RWPE2 (cell line): ENCODE results near the gene CEP112.

Experiments
- ATAC-seq: fragments of 200-7000 bp; cut with Tn5 transposase; 3 replicates; pipeline ENCODE4 v1.9.1; 2021; ENCODE audit warnings: low read depth
- DNase-seq: peaks from one replicate; pipeline ENCODE4 v3.0.0-alpha.2; 2020; ENCODE audit warnings: low spot score
- H3K27ac ChIP-seq: fragments of 450-650 bp; 2 replicates; pipeline ENCODE4 v1.5.1; 2017; ENCODE audit warnings: mild to moderate bottlenecking; ENCODE audit not compliant: poor library complexity, severe bottlenecking
- H3K27me3 ChIP-seq: fragments of 250-450 bp; sonication (Bioruptor Pico); 2 replicates; pipeline ENCODE4 v1.5.1; 2021; ENCODE audit warnings: mild to moderate bottlenecking, moderate library complexity; ENCODE audit not compliant: insufficient read depth, poor library complexity, severe bottlenecking
- H3K36me3 ChIP-seq: fragments of 250-450 bp; sonication (Bioruptor Pico); 2 replicates; pipeline ENCODE4 v1.5.1; 2020; ENCODE audit warnings: low read depth, mild to moderate bottlenecking, moderate library complexity
- H3K4me1 ChIP-seq: fragments of 250-450 bp; sonication (Bioruptor Pico); 2 replicates; pipeline ENCODE4 v1.5.1; 2021; ENCODE audit warnings: mild to moderate bottlenecking, moderate library complexity; ENCODE audit not compliant: insufficient read depth, poor library complexity, severe bottlenecking
- H3K4me3 ChIP-seq: fragments of 250-450 bp; sonication (Bioruptor Pico); 2 replicates; pipeline ENCODE4 v1.5.1; 2021; ENCODE audit warnings: mild to moderate bottlenecking, moderate library complexity; ENCODE audit not compliant: severe bottlenecking
- H3K9me3 ChIP-seq: fragments of 250-450 bp; sonication (Bioruptor Pico); 2 replicates; pipeline ENCODE4 v1.5.1; 2021; ENCODE audit warnings: mild to moderate bottlenecking, moderate library complexity; ENCODE audit not compliant: severe bottlenecking
- TF ChIP-seq, protein P1 (sequence below): fragments of 450-650 bp; IDR thresholded peaks from one replicate; pipeline ENCODE4 v1.5.1; 2017; ENCODE audit warnings: mild to moderate bottlenecking, moderate library complexity; ENCODE audit not compliant: poor library complexity, severe bottlenecking

The CEP112 gene

DNA sequence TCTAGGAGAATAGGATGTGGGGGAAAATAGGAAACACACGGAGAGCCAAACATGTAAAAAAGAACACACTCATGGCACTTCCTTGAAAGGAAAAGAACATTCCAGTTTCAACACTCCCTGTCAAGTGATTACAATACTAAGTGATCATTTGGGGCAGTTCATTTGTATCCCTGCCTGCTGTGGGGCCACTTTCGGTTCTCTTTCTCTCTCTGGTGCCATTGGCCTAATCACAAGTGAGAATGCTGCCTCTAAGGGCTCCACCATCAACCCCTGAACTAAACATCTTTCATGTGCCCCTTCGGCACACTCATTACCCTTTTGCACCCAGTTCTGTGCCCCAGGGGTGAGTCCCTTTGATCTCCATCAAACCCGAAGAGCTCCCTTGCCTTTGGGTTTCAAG lies 197.3 kb downstream of the CEP112 start:
- H3K27ac ChIP-seq, result no peak overlapping the region
- DNase-seq (no peak), ATAC-seq (no peak)
- no peaks in the 10 kb centered on the region for H3K4me1 ChIP-seq
- H3K4me3 ChIP-seq, result no peak overlapping the region
- no peaks in the 10 kb centered on the region for H3K9me3 ChIP-seq
- TF ChIP-seq, protein P1, sequence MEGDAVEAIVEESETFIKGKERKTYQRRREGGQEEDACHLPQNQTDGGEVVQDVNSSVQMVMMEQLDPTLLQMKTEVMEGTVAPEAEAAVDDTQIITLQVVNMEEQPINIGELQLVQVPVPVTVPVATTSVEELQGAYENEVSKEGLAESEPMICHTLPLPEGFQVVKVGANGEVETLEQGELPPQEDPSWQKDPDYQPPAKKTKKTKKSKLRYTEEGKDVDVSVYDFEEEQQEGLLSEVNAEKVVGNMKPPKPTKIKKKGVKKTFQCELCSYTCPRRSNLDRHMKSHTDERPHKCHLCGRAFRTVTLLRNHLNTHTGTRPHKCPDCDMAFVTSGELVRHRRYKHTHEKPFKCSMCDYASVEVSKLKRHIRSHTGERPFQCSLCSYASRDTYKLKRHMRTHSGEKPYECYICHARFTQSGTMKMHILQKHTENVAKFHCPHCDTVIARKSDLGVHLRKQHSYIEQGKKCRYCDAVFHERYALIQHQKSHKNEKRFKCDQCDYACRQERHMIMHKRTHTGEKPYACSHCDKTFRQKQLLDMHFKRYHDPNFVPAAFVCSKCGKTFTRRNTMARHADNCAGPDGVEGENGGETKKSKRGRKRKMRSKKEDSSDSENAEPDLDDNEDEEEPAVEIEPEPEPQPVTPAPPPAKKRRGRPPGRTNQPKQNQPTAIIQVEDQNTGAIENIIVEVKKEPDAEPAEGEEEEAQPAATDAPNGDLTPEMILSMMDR, result no peak
- H3K36me3 ChIP-seq, result no peaks in the 10 kb centered on the region
- peaks cover 4% of the 10 kb centered on the region for H3K27me3 ChIP-seq

- H3K4me3 ChIP-seq, result no peak overlapping the region
- H3K4me1 ChIP-seq, result no peaks in the 10 kb centered on the region
- DNase-seq (no peak), ATAC-seq (no peak)
- H3K27ac ChIP-seq, result no peak overlapping the region
- H3K36me3 ChIP-seq, result no peaks in the 10 kb centered on the region
- H3K9me3 ChIP-seq, result no peaks in the 10 kb centered on the region
- peaks cover 4% of the 10 kb centered on the region for H3K27me3 ChIP-seq
- TF ChIP-seq, protein P1, result no peak
These were observed 197.8 kb downstream of the CEP112 start for GRCh38 chr17:65994114-65994513.

GRCh38 chr17:65990593-65990992 lies 201.3 kb downstream of the CEP112 start:
- no peaks in the 10 kb centered on the region for H3K4me1 ChIP-seq
- DNase-seq (no peak), ATAC-seq (no peak)
- TF ChIP-seq, protein P1, result no peak
- H3K27me3 ChIP-seq, result peaks cover 4% of the 10 kb centered on the region
- H3K4me3 ChIP-seq, result no peak overlapping the region
- no peaks in the 10 kb centered on the region for H3K36me3 ChIP-seq
- H3K27ac ChIP-seq, result no peak overlapping the region
- peaks cover 2% of the 10 kb centered on the region for H3K9me3 ChIP-seq

GRCh38 chr17:65988451-65988850 lies 203.5 kb downstream of the CEP112 start:
- Histone ChIP-seq H3K36me3 (no peaks in the 10 kb centered on the region), H3K4me1 (no peaks in the 10 kb centered on the region), H3K4me3 (no peak overlapping the region), H3K27me3 (peaks cover 4% of the 10 kb centered on the region), H3K27ac (no peak overlapping the region), H3K9me3 (peaks cover 2% of the 10 kb centered on the region)
- ATAC-seq (no peak), DNase-seq (no peak)
- TF ChIP-seq, protein P1, result no peak

- Histone ChIP-seq H3K4me1 (no peaks in the 10 kb centered on the region), H3K4me3 (no peak overlapping the region), H3K27ac (no peak overlapping the region), H3K36me3 (no peaks in the 10 kb centered on the region), H3K27me3 (peaks cover 4% of the 10 kb centered on the region), H3K9me3 (peaks cover 2% of the 10 kb centered on the region)
- ATAC-seq, result peak; percentile 54
- no peak for DNase-seq
- TF ChIP-seq, protein P1, result peak; percentile 74
These were observed 203.9 kb downstream of the CEP112 start for GRCh38 chr17:65987988-65988387.
